ENCODE results near the gene PDE6C. TPM values are rescaled to one million over a fixed set of nuclear protein-coding genes. Genes with fewer than 3 reads are reported as not detected.

Gene PDE6C
- total and polyA plus RNA-seq, 4 donors = not detected

GRCh38 chr10:93672022-93672678 is 59.8 kb downstream of the PDE6C start:
- Histone ChIP-seq H3K9ac (ENCODE audit: low read depth in 1 of 2, low read length in 2 of 2) (peak overlapping the region in 1 of 2 donors; percentile 60), H3K4me3 (ENCODE audit: low read depth in 1 of 3, low read length in 3 of 3) (peak overlapping the region in 1 of 3 donors; percentile 15), H3K9me3 (ENCODE audit: control insufficient read depth in 4 of 4, low read length in 3 of 4) (no peaks in the 10 kb centered on the region), H3K27ac (ENCODE audit: low read depth in 1 of 2, low read length in 2 of 2) (peak overlapping the region; percentile 49 to 63), H3K27me3 (ENCODE audit: control insufficient read depth in 4 of 4, insufficient read depth in 4 of 4, low read length in 3 of 4) (no peaks in the 10 kb centered on the region), H3K36me3 (ENCODE audit: control insufficient read depth in 4 of 4, insufficient read depth in 3 of 4, low read depth in 1 of 4, low read length in 3 of 4) (peaks cover 0 to 3% (median under 1%) of the 10 kb centered on the region in 4 donors), H3K4me1 (ENCODE audit: control insufficient read depth in 4 of 4, insufficient read depth in 4 of 4, low read length in 3 of 4) (peaks cover 5 to 60% (median 50%) of the 10 kb centered on the region in 4 donors)
- TF ChIP-seq CTCF (IDR thresholded peaks at IDR 0.05; ENCODE audit: low read depth, low read length, missing input control) (no peak), REST (IDR thresholded peaks at IDR 0.05) (peak; percentile 66), RAD21 (IDR thresholded peaks at IDR 0.05) (peak; percentile 45 to 61), JUND (IDR thresholded peaks at IDR 0.05) (peak; percentile 67 to 76), HNF4G (IDR thresholded peaks at IDR 0.05) (peak; percentile 99), FOXA2 (IDR thresholded peaks at IDR 0.05) (peak; percentile 95), FOXA1 (IDR thresholded peaks at IDR 0.05) (peak; percentile 83), NR2F2 (IDR thresholded peaks at IDR 0.05) (peak; percentile 69), ZBTB33 (IDR thresholded peaks at IDR 0.05) (peak; percentile 77), ATF3 (IDR thresholded peaks at IDR 0.05) (peak; percentile 67), GABPA (IDR thresholded peaks at IDR 0.05 in 1 of 2, conservative IDR thresholded peaks at IDR 0.05 in 1 of 2) (no peak), TAF1 (conservative IDR thresholded peaks at IDR 0.05) (peak; percentile 50), HNF4A (conservative IDR thresholded peaks at IDR 0.05) (peak; percentile 100), RXRA (IDR thresholded peaks at IDR 0.05) (peak; percentile 92 to 93), EGR1 (IDR thresholded peaks at IDR 0.05; ENCODE audit: low read depth in 2 of 2) (no peak), MAX (IDR thresholded peaks at IDR 0.05) (peak; percentile 77), SP1 (IDR thresholded peaks at IDR 0.05) (peak; percentile 99), YY1 (IDR thresholded peaks at IDR 0.05) (peak; percentile 84)
- DNase-seq (ENCODE audit: low spot score) = no peak
- 43% methylated on average over 2 of the region's 2 CpGs for WGBS
